Activated CD4-positive, alpha-beta T cell treated with anti-CD3 and anti-CD28 coated beads for 1 hour (primary cell): Measurements from ENCODE around the gene PITX3.
"Not testable (repeated sequence)": the region's sequence is repeated elsewhere in the genome, so short reads cannot be mapped to it uniquely, and the experiment has no call there.

Experiments
- DNase-seq: peaks from one replicate; pipeline ENCODE4 v3.0.0-alpha.2; 2020

Gene PITX3

DNA sequence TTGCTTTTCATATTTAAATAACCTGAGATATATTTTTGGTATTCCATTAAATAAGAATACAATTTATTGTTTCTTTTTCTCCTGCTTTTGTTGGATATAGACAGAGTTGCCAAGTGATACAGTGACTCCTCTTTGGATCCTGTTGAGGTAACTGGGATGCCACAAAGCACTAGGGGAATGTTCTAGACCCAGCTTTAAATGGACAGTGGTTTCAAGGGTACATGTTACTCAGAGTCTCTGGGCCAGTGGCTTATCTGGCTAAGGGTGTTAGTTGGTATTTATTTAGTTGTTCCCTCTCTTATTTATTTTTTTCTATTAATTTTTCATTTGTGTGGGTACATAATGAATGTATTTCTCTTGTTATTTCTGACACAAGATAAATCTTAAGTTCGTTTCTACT lies 13.1 kb upstream of the PITX3 start:
- no peak for DNase-seq

DNA sequence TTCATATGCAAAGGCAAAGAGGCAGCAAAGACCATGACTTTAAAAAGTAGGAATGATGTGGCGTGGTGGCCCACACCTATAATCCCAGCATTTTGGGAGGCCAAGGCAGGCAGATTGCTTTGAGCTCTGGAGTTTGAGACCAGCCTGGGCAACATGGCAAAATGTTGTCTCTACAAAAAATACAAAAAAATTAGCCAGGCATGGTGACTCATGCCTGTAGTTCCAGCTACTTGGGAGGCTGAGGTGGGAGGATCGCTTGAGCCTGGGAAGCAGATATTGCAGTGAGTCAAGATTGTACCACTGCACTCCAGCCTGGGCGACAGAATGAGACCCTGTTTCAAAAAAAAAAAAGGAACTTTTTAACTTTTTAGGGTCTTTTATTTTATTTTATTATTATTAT lies 11.2 kb upstream of the PITX3 start:
- not testable (repeated sequence) for DNase-seq

DNA sequence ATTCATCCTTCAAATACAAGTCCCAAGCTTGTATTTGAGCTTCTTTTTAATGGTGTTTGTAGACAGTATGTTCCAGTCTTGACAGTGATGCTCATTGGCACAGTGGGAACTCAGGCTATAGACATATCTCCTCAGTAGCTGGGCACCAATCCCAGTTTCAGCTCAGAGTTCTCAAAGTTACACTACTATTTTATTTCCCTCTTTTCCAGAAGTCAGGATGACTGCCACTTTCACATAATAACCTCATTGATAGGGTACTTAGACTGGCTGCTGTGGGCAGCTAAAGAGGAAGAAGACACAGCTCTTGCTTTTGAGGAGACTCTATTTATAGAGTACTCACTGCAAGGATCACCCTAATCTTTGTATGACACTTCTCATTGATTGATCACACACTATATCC lies 6.4 kb upstream of the PITX3 start:
- DNase-seq = no peak

DNA sequence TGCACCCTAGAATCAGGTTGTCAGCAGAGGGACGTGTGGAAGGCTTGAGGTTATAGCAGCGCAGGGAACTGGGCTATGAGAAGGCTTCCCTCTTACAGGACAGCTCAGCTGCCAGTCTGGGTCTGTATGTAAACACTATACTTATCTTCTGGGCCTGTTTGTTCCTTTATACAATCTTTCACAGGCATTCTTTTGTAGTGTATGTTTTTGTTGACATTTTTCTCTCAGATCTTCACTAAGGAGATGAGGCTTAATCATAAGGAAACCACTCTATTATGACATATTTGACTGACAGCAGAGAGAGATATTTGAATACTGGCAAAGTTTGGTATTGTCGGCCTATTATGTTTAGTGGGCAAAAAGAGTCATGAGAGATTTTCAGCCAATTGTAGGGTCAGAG lies 4.9 kb upstream of the PITX3 start:
- DNase-seq = no peak

DNA sequence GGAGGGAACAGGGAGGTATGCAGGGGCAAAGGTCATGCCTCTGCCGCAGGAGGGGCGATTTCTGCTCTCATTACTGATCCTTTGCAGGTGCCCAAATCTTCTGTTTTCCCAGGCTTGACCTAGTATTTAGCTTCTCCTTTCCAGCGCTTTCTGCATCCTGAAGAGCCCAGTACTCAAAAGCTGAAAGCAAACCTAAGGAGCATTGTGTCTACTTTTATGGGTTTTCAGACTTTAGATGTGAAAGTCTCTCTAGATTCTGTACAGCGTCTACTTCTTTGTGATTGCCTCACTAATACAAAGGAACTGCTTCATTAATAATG lies 4.6 kb upstream of the PITX3 start:
- no peak for DNase-seq

DNA sequence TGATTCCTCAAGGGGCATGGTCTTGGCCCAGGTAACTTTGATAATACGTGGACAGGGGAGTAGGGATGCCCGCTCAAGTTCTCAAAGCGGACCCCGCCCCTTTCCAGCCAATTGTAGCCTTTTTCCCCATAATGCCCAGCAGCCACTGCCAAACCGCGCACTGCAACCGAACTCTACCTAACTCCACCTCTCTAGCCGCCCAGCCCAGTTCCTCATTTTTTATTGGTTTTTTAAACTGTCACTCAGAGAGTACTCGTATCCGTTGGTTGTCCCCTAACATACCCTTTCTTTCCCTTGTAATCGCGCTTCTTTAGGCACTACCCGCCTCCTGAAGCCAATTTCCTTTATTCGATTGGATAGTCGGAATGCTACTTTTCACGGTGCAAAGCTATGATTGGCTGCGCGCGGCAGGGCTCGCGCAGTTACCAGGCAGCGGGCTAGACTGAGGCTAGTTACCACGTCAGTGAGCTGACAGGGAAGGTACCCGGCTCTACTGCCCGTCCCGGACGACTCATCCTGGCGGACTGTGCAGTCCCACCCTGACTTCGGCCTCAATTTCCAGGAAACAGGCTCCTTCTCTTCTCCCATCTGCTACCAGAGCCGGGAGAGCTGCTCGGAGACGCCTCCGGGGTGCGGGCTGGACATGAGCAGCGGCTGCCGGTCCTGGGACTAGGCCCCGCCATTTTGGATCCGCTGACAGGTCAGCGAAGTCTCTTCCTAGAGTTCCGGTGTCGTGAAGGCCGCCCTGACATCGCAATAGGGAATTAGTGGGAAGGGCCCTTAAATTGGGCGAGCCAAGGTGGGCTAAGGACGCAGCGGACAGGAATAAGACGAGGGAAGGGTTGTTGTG lies 4.0 kb upstream of the PITX3 start, which contains the start of gene GBF1:
TSS of gene GBF1 (plus strand) at position 451 of the 850 bp plus-strand sequence. CDS start 13,407 bp downstream, outside the sequence.
- peak; percentile 82 for DNase-seq

DNA sequence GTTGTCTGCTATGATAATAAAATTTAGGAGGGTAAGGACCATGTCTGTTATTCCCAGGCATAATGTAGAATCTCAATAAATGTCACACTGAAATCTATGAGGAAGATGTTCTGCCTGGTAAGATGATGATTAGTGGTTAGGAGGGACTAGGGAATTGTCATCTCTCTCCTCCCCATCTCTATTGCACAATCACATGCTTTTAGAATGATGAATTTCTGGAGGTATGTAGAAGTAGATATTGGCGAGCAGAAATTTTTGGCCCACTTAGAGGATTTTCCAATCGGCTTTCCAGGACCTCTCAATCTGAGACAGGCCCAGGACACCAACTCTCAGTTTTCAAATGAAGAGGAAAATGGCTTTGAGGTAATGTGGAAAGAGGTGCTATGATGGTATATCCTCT lies 2.0 kb upstream of the PITX3 start:
- no peak for DNase-seq

DNA sequence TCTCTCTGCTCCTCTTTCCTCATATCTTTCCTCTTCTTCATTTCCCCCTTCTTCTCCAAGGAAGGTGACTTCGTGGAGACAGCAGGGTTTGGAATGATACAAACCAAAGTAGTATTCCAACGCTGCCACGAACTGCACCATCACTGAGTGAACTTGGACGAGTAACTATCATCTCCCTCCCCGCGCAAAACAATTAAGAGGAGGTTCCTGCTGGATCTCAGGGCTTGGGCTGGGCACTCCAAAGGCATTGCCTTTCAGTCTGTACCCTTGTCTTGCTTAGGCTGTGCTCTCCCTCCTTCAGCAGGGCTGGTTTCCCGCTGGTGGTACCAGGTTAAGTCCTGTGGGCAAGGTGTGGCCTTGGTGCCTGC lies 790 bp upstream of the PITX3 start:
- DNase-seq = no peak

DNA sequence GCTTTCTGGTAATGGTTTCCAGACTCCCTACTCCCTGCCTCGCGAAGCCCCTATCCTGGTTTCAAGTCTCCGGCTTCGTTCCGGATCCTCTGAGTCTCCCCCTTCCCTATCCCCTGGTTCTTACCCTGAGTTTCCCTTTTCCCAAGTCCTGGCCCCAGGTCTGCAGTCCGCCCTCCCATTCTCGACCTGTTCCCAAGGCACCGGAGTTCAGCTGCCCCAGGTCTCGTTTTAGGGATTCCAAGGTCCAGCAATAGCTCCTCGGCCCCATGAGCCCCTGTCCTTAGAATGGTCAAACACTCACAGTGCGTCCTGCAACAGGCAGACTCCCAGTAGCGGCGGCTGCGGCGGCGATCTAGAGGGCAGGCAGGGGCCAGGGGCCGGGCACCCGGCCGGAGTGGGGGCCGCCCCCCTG lies 274 bp downstream of the PITX3 start:
- no peak for DNase-seq

DNA sequence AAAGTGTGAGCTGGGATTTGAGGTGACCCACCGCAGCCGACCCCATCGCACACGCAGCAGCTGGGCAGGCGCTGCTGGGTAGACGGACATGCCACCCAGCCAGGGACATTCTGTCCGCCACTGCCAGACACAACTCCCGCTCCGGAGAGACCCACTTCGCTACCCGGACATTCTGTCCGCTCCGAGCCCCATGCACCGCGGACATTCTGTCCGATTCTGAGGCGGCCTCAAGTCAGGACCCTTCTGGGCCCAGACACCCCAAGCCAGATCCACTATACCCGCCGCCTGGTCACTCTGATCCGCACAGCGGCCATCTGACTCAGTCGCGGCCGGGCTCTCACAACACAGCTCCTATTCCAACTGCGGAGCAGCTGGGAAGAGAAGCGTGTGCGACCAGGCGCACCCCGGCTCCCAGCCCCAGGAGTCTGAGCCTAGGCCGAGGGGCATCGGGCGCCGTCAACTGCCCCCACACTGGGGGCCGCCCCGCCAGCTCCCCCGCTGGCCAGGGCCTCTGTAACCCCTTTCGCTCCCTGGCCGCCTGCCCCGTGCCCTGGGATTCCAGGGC lies 763 bp downstream of the PITX3 start:
- DNase-seq = no peak

DNA sequence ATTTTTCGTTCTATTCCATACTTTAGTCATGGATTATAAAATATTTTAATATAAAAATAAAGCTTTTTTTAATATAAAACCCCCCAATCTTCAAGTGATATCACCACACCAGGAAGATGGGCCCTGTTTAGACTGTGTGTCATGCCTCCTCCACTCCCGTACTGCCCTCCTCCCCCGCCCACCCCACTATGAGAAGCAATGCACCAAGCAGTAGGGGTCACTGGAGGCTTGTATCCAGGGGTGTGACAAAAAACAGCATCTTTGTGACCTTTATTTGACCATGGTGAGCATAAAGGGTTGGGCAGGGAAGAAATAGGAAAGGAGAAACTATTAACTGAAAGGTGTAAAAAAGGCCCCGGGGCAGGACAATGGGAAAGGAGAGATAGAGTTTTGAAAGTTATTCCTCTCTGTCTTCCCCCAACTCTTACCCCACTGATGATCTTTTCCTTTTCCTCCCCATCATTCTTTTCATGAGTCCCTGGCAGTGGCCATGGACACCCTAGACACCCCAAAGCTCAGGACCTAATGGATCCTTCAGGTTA lies 3.5 kb downstream of the PITX3 start:
- DNase-seq = no peak

DNA sequence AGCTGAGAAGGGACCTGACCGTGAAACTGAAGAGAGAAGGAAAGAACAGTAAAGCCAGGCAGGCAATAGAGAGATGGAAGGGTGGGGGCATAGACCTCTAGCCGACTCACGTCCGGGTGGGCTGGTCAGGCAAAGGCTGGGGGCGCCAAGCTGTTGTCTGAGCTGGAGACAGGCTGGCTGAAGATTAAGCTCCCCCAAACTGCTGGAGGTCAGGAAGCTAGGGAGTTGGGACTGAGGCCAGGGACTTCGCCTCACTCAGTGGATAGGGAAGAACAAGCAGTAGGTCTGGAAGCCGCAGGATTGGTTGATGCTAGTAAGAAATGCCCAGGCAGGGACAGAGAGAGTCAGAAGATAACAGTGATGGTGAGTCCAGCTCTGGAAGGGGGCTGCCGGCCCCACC lies 5.3 kb downstream of the PITX3 start:
- no peak for DNase-seq

DNA sequence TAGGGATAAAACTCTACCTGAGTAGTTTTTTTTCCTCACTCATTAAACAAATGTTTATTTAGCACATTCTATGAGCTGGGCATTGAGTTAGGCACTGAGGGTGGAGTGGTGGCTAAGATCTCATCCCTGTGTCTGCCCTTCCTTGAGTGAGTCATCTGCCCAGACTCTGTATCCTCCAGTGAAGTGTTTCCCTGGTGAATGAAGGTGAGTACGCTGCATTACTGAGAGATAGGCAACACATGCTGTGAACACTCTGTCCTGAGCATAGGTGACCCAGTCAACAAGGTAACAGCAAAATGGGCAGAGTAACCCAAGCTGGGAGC lies 5.8 kb downstream of the PITX3 start:
- no peak for DNase-seq

DNA sequence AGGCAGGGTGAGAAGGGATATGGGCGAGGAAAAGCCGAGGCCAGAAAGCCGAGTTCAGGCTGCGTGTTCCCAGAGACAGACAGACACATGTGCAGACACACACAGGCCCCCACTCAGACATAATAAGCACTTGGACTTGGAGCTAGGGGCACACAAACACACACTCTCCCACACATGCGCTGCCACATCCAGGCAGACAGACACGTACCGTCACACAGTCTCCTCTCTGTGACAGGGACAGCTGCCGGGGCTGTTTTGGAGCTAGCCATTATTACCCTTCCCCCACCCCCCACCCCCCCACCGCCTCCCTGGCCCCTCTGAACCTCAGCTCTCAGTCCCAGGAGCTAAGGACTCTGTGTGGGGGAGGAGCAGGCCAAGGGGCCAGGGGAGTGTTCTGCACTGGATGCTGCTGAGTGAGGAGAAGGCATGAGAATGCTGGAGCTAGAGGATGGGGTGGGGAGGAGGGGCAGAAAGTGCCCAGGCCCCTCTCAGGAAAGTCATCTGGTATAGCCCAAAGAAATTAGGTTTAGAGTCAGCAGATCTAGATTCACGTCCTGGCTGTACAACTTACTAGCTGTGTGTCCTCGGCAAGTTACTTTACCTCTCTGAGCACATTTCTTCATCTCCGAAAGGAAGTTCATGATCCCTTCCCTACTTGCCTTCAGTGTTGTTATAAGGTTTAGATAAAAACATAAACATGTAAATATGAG lies 6.3 kb downstream of the PITX3 start:
- DNase-seq = no peak

DNA sequence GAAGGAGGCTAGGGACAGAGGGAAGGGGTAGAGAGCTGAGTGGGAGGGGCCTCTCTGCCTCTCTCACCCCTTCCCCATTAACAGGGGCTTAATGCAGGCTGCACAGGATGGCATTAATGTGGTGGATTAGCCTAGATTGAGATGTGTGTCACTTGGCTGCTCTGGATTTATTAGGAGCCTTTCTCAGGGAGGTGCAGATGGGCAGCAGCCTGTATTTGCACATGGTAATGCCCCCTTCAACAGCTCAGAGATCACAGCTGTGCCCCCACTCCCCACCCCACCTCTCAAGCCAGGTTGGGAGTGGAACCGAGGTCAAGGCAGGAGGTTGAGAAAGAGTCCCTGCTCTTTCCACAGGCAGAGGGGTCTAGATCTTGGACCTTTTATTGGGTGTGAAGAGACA lies 7.3 kb downstream of the PITX3 start:
- DNase-seq = no peak

DNA sequence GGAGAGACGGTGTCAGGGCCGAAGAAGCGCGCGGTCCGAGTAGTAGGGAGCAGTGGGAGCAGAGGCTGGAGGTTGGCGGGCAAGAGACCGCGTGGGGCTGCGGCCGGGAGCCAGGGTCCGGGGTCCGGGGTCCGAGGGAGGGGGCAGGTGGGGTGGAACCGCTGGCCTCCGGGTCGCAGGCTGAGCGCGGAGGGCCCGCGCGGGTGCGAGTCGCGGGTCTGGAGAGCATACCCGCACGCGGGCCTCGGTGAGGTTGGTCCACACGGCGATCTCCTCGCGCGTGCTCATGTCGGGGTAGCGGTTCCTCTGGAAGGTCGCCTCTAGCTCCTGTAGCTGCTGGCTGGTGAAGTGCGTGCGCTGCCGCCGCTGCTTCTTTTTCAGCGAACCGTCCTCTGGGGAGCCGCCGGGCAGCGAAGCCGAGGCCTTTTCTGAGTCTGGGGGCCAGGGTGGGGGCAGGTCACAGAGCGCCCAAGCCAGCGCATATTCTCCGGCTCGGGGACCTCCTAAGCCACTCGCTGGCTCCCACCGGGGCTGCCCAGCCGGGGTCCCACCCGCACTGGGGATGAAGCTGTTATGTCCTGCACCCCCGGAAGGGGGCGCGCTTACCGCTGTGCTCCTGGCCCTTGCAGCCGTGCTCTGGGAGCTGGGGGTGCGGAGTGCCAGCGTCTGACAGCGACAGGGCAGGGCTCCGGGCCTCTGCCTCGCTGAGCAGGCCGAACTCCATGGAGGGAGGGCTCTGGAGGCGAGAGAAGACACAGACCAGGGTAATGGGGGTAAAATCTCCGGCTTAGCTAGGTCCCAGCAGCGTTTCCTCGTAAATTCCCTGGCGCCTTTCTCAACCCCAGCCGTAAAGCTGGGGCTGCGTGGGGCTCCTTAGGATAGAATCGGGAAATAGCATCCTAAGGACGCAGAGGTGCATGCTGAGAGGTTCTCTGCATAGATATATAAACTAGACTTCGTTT lies 9.7 kb downstream of the PITX3 start:
- DNase-seq = peak; percentile 51

DNA sequence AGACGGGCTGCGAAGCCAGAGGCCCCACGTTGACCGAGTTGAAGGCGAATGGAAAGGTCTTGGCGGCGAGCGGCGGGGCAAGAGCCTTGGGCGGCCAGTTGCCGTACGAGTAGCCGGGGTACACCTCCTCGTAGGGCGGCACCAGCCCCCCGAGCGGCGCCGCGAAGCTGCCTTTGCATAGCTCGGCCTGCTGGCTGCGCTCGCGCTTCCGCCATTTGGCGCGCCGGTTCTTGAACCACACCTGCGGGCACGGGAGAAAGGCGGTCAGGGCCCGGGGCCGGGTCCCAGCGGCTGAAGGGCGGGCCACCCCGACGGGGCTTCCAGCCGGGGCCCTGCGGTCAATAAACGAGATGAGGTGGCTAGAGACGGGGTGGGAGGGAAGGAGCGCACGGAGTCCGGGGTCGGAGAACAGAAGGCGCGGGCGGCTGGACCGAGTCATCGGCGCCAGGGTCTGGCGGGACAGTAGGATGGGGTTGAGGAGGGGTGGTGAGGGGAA lies 10.4 kb downstream of the PITX3 start:
- peak; percentile 22 for DNase-seq

DNA sequence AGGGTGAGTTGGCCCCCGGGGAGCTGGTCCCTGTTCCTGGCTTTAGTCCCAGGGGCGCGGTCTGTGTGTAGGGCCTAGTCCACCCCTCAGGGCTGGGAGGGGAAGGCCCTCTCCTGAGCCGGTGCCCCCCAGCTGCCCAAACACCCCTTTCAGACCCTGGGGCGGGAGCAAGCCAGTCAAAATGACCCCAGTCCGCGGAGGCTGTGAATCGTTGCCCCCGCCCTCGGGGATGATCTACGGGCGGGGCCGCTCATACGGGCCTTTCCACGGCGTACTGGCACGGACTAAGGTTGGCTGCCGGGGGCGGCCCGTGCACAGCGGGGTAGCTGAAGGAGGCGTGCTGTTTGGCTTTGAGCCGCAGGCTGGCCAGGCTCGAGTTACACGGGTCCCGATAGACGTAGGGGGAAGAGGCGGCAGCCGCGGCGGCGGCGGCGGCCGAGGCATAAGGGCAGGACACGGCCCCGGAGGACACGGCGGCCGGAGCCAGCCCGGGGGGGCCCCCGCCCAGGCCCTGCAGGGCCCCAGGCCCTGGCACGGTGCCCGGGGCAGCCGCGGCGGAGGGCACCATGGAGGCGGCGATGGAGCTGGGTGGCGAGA lies 10.9 kb downstream of the PITX3 start:
- DNase-seq = peak; percentile 19

DNA sequence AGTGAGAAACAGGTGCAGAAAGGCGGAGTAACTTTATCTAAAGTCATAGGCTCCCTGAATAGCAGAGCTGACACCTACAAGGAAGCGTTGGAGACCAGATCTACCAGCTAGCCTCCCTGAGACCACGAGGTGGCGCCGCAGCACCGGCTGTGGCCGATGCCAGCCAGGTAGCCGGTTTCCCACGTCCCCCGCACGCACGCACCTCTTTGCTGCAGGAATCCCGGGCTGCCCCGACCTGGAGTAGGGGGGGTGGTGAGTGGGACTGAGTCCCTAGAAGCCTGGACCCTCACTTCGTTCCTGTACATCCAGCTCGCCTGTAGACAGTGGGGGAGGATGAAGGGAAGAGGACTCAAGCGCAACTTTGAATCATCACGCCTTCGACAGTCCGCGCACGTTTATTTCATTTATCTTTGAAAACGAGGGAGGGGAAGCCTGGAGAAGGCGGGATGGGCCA lies 11.5 kb downstream of the PITX3 start:
- DNase-seq = peak; percentile 79

DNA sequence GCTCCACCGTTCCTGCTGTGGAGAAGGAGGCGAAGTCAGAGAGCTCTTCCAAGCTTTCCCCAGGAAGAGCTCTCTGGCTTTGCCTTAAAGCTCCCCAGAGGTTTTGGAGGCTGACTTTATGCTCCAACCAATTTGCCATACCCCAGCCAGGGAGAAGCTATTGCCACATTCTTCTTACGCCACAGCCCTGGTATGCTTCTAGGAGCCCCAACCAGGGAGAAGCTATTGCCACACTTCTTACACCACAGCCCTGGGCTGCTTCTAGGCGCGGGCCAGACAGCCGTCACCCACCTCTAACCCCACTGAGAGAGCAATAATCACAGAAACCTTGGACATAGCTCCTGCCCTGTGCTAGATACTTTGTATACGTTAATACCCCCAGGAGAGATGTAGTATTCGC lies 14.3 kb downstream of the PITX3 start:
- DNase-seq = no peak

DNA sequence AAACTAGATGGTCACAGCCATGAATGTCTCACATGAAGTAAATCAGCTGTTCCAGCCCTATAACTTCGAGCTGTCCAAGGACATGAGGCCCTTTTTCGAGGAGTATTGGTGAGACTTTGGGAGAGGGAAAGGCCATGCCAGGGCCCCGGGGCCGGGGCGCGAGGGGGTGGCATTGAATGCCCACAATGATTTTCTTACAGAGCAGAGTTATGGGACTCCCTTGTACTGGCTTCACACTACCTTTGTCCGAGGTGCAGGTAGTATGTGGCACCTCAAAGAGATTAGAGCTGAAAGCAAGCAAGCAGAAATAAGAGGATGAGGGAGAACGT lies 14.8 kb downstream of the PITX3 start:
- no peak for DNase-seq
